ENCODE results near the gene TPH2.

TPH2 gene

GRCh38 chr12:71947645-71948105, 9.0 kb downstream of the TPH2 start:
- peak; percentile 18 for DNase-seq (ENCODE audit: low read depth)
- TF ChIP-seq CTCF (IDR thresholded peaks at IDR 0.05; ENCODE audit: low read length, missing control alignments): no peak
- no peak overlapping the region for H3K4me3 ChIP-seq (replicated peaks; ENCODE audit: low read depth, low read length)

GRCh38 chr12:71948390-71948789, 9.7 kb downstream of the TPH2 start:
- no peak overlapping the region for H3K4me3 ChIP-seq (replicated peaks; ENCODE audit: low read depth, low read length)
- no peak for DNase-seq (ENCODE audit: low read depth)
- no peak for TF ChIP-seq CTCF (IDR thresholded peaks at IDR 0.05; ENCODE audit: low read length, missing control alignments)

- DNase-seq (ENCODE audit: low read depth): no peak
- H3K4me3 ChIP-seq (replicated peaks; ENCODE audit: low read depth, low read length): no peak overlapping the region
- TF ChIP-seq CTCF (IDR thresholded peaks at IDR 0.05; ENCODE audit: low read length, missing control alignments): no peak
These were observed 11.0 kb downstream of the TPH2 start for GRCh38 chr12:71949646-71950045.

- TF ChIP-seq CTCF (IDR thresholded peaks at IDR 0.05; ENCODE audit: low read length, missing control alignments): no peak
- H3K4me3 ChIP-seq (replicated peaks; ENCODE audit: low read depth, low read length): no peak overlapping the region
- DNase-seq (ENCODE audit: low read depth): no peak
These were observed 11.8 kb downstream of the TPH2 start for GRCh38 chr12:71950404-71950803.

DNA sequence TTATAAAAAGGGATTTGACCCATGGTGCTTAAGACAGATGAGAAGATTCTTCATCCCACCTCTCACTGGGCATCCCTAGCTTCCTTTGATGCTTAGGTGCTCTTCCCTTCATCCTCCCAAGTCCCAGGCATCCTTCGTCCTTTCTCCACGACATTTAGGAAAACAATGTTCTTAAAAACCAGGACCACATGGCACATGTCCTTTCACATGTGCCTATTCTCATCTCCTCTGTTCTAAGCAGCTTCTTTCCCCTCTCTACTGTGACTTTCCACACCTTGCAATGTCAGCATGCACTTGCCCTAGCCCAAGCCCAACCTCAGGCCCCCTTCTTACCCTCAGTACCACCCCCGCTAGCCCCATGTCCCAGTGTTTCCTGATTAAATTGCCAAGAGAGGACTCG, 12.2 kb downstream of the TPH2 start:
- no peak for TF ChIP-seq CTCF (IDR thresholded peaks at IDR 0.05; ENCODE audit: low read length, missing control alignments)
- H3K4me3 ChIP-seq (replicated peaks; ENCODE audit: low read depth, low read length): no peak overlapping the region

DNA sequence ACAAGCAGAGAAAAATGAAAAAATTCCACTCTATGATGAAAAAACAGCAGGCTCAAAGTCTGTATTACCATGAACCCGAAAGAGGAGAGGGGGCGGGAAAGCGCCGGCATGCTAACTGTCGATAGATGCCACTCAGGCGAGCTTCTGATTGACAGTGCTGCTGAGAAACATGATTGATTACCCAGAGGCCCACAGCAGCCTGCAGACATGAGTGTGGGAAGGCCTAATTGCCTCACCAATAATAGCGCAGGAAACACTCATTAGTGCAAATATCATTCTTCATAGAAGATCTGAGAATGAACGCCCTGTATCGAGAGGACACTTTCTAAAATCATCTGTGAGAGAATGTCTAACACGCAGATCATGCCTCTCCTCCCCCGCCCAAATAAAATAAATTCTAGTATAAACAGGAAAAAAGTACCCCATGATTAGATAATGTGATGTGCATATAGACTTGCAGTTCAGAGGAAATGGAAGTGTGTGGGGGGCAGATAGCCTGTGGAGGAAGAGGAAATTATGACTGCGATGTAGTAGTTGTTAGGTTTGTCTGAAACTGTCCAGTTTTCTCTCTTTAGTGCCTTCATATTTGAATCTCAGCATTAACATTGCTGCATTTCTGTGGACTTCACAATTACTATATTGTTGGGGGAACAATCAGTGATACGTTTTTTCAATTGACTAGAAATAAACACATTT, 15.6 kb downstream of the TPH2 start:
- DNase-seq (ENCODE audit: low read depth): no peak
- no peak overlapping the region for H3K4me3 ChIP-seq (replicated peaks; ENCODE audit: low read depth, low read length)
- no peak for TF ChIP-seq CTCF (IDR thresholded peaks at IDR 0.05; ENCODE audit: low read length, missing control alignments)

More for the DNA sequence above, 12.2 kb downstream of the TPH2 start:
- DNase-seq (ENCODE audit: low read depth): no peak

DNA sequence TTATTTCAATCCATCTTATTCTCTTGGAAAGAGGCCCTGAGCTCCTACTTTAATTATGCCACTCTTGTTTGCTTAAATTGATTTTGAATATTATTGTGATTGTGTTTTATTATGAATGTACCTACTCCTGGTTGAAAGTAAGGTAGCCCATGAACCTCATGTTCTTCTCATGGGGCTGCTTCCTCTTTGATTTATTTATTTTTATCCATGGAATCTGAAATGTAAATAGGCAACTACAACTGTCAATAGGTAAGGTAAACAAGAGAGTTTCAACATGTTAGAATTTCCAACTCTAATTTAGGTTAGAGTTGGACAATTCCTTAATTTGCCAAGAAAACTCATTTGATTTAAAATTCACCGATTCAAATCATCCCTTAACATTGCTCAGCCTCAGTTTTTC, 16.2 kb downstream of the TPH2 start:
- TF ChIP-seq CTCF (IDR thresholded peaks at IDR 0.05; ENCODE audit: low read length, missing control alignments): no peak
- no peak for DNase-seq (ENCODE audit: low read depth)
- no peak overlapping the region for H3K4me3 ChIP-seq (replicated peaks; ENCODE audit: low read depth, low read length)

Measured in fibroblast of pulmonary artery (primary cell).